GM18870 (cell line): ENCODE measurements around the gene WDFY1.

Source experiments
- ATAC-seq: cut with Tn5 transposase; IDR thresholded peaks from one replicate; pipeline ENCODE4 v1.9.1; 2021; ENCODE audit warnings: moderate library complexity; ENCODE audit not compliant: unreplicated experiment

Gene WDFY1

GRCh38 chr2:223959688-223960087 lies 14.6 kb upstream of the WDFY1 start:
- ATAC-seq: no peak

- peak; percentile 70 for ATAC-seq
Observed at GRCh38 chr2:223957092-223957851, 12.1 kb upstream of the WDFY1 start, which contains the start of gene MRPL44. MRPL44 (plus strand) TSS chr2:223957463; CDS start chr2:223957473, 10 bp downstream.

GRCh38 chr2:223956300-223956699 lies 11.2 kb upstream of the WDFY1 start:
- ATAC-seq: peak; percentile 44

- ATAC-seq: no peak
Observed at GRCh38 chr2:223954401-223954800, 9.3 kb upstream of the WDFY1 start.

GRCh38 chr2:223952280-223952968 lies 7.3 kb upstream of the WDFY1 start:
- ATAC-seq: peak; percentile 42

- no peak for ATAC-seq
Observed at GRCh38 chr2:223950448-223951347, 5.6 kb upstream of the WDFY1 start.

GRCh38 chr2:223949241-223949840 lies 4.2 kb upstream of the WDFY1 start:
- ATAC-seq: no peak

GRCh38 chr2:223947711-223948205 lies 2.6 kb upstream of the WDFY1 start:
- no peak for ATAC-seq

GRCh38 chr2:223945755-223946154 lies 620 bp upstream of the WDFY1 start:
- ATAC-seq: no peak

- ATAC-seq: no peak
Observed at GRCh38 chr2:223944166-223944702, 901 bp downstream of the WDFY1 start.

GRCh38 chr2:223943561-223944008 lies 1.6 kb downstream of the WDFY1 start:
- ATAC-seq: no peak

- no peak for ATAC-seq
Observed at GRCh38 chr2:223943135-223943534, 2.0 kb downstream of the WDFY1 start.

GRCh38 chr2:223941579-223942277 lies 3.4 kb downstream of the WDFY1 start:
- peak; percentile 66 for ATAC-seq

GRCh38 chr2:223939438-223939837 lies 5.7 kb downstream of the WDFY1 start:
- peak; percentile 46 for ATAC-seq

GRCh38 chr2:223937535-223937934 lies 7.6 kb downstream of the WDFY1 start:
- ATAC-seq: no peak

- no peak for ATAC-seq
Observed at GRCh38 chr2:223936862-223937326, 8.2 kb downstream of the WDFY1 start.

- ATAC-seq: no peak
Observed at GRCh38 chr2:223935459-223936125, 9.5 kb downstream of the WDFY1 start.

GRCh38 chr2:223934870-223935269 lies 10.3 kb downstream of the WDFY1 start:
- no peak for ATAC-seq
